Measurements from ENCODE around the gene NCKAP1. TPM values are rescaled to one million over a fixed set of nuclear protein-coding genes. Genes with fewer than 3 reads are reported as not detected.
"Not testable (repeated sequence)": the region's sequence is repeated elsewhere in the genome, so short reads cannot be mapped to it uniquely, and the experiment has no call there.

The NCKAP1 gene
- total RNA-seq, 1 donor from 2014 or later = 3.7 TPM

DNA sequence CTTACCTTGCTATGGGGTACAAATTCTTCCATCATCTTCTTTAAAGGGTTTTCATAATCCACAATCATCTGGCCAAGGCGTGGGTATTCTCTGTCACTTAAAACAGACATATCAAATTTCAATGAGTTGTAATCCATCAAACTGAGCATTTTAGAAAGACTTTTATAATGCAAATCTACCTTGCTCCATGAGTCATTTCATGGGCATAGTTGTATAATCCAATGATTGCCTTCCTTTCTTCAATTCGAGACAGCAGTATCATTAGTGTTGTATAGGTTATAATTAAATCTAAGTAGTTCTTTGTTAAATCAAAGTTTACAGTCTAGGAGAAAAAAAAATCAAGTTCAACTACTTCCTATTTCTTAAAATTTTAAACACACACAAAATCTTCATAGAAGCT lies 36.3 kb downstream of the NCKAP1 start:
- intact Hi-C loops (cut with micrococcal nuclease) = no loop called here

DNA sequence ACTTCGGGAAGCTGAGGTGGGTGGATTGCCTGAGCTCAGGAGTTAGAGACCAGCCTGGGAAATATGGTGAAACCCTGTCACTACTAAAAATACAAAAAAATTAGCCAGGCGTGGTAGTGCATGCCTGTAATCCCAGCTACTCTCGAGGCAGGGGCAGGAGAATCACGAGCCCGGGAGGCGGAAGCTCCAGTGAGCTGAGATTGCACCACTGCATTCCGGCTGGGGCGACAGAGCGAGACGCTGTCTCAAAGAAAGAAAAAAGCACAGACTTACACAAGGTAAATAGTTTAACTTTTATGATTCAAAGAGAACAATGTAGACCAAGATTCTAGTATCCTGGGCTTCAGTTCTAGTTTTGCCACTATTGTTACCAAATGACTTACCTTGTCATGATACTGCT lies 37.4 kb downstream of the NCKAP1 start:
- intact Hi-C loops (cut with micrococcal nuclease) = no loop called here

DNA sequence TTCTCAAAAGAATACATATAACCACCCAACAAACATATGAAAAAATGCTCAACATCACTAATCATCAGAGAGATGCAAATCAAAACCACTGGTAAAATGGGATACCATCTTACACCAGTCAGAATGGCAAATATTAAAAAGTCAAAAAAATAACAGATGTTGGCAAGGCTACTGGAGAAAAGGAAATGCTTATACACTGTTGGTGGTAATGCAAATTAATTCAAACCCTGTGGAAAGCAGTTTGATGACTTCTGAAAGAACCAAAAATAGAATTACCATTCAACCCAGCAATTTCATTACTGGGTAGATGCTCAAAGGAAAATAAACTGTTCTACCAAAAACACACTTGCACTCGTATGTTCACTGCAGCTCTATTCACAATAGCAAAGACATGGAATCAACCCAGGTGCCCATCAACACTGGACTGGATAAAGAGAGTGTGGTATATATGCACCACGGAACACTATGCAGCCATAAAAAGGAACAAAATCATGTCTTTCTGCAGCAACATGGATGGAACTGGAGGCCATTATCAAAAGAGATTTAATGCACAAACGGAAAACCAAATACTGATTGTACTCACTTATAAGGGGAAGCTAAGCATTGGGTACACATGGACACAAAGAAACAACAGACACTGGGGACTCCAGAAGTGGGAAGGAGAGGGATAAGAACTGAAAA lies 38.8 kb downstream of the NCKAP1 start:
- intact Hi-C loops (cut with micrococcal nuclease) = no loop called here

DNA sequence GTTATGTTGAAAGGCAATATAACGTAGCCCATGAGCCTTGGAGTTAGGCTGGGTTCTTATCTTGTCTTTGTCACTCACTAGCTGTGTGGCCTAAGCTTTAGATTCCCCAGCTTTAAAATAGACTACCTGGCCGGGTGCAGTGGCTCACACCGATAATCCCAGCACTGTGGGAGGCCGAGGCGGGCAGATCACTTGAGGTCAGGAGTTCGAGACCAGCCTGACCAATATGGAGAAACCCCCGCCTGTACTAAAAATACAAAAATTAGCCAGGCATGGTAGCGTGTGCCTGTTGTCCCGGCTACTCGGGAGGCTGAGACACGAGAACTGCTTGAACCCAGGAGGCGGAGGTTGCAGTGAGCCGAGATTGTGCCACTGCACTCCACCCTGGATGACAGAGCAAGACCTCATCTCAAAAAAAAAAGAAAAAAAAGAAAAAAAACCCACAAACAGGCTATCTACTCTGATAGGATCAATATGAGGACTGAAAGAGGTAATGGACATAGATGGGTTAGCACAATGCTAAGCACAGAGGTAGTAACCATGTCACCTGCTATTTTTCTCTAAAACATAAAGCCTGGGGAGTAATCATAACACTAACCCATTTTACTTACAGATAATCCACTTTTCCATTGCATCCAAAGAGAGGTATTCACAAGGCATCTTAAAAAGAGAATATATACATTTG lies 43.9 kb downstream of the NCKAP1 start:
- intact Hi-C loops (cut with micrococcal nuclease) = no loop called here

DNA sequence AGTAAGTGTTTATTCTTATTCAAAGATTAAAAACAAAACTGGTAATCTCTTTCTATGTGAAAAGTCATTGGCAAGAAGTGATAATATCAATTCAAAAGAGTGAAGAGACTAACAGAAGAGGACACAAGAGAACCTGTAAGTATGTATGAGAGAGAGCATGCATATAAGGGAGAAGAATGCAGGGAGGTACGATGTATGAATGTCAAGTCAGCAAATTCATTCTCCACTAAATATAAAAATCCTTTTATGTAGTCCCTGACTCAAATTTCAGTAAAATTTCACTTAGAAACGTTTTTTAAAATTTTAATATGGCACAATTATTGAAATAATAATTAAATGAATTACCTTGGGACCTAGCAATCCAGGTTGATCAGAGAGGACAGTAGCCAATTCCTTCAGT lies 55.3 kb downstream of the NCKAP1 start:
- intact Hi-C loops (cut with micrococcal nuclease) = loop anchor here (5.0 kb wide), 1 partner anchor 331 kb away; no protein-coding TSS in a partner anchor

DNA sequence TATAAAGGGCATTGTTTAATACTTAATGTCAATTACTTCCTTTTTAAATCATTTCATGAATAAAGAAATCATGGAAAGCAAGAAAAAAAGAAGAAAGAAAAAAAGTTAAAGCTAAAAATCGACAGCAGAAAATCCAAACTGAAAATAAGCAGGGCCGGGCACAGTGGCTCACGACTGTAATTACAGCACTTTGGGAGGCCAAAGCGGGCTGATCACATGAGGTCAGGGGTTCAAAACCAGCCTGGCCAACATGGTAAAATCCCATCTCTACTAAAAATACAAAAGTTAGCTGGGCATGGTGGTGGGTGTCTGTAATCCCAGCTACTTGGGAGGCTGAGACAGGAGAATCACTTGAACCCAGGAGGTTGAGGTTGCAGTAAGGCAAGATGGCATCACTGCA lies 56.8 kb downstream of the NCKAP1 start:
- intact Hi-C loops (cut with micrococcal nuclease) = loop anchor here (2.0 to 5.0 kb wide), 2 partner anchors 265 to 329 kb away; partner anchors contain the start of gene DNAJC10

DNA sequence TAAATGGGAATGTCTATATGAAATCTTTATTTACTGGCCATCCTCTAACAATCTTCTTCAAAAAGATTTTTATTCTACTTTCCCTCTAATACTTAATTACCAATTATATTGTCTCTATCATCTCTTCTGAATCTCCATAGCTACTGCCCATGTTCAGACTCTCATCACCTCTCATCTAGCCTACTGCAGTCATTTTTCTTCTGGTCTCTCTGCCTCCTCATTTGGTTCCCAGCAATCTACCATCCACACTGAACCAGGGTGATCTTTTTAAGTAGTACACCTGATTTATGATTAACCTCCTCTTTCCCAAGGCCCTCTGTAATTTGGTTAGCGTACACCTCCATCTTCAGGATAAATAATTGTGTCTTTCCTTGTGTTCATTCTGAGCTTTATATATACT lies 57.6 kb downstream of the NCKAP1 start:
- intact Hi-C loops (cut with micrococcal nuclease) = loop anchor here (1.0 to 5.0 kb wide), 7 partner anchors 196 to 794 kb away; partner anchors contain the start of gene DNAJC10

DNA sequence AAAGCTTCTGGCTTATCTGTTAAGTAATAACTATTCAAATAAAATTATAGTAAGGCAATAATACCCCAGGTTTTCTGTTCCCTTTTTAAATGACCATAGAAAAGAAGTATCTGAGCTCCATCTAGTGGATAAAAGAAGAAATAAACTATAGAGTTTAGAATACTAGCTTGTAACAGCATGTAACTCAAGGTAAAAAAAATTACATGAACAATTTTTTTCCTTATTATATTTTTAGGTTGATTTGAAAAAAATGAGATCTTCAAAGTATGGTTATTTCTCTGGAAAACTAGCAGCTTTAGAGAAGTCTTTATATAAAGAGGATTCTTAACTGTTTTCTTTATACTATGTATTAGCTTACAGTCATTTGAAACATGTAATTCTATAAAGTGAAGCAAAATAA lies 58.1 kb downstream of the NCKAP1 start:
- intact Hi-C loops (cut with micrococcal nuclease) = loop anchor here (1.0 to 5.0 kb wide), 7 partner anchors 196 to 794 kb away; partner anchors contain the start of gene DNAJC10

DNA sequence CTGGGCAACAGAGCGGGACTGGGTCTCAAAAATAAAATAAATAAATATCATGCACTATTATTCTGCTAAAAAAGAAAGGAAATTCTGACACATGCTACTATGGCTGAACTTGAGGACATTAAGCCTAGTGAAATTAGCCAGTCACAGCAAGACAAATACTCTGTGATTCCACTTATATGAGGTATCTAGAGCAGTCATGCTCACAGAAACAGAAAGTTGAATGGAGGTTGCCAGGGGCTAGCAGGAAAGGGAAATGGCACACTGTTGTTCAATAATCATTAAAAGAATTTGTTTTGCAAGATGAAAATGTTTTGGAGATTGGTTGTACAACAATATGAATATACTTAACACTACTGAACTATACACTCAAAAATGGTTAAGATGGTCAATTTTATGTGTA lies 60.8 kb downstream of the NCKAP1 start:
- intact Hi-C loops (cut with micrococcal nuclease) = loop anchor here (2.0 kb wide), 1 partner anchor 25 kb away; no protein-coding TSS in a partner anchor

DNA sequence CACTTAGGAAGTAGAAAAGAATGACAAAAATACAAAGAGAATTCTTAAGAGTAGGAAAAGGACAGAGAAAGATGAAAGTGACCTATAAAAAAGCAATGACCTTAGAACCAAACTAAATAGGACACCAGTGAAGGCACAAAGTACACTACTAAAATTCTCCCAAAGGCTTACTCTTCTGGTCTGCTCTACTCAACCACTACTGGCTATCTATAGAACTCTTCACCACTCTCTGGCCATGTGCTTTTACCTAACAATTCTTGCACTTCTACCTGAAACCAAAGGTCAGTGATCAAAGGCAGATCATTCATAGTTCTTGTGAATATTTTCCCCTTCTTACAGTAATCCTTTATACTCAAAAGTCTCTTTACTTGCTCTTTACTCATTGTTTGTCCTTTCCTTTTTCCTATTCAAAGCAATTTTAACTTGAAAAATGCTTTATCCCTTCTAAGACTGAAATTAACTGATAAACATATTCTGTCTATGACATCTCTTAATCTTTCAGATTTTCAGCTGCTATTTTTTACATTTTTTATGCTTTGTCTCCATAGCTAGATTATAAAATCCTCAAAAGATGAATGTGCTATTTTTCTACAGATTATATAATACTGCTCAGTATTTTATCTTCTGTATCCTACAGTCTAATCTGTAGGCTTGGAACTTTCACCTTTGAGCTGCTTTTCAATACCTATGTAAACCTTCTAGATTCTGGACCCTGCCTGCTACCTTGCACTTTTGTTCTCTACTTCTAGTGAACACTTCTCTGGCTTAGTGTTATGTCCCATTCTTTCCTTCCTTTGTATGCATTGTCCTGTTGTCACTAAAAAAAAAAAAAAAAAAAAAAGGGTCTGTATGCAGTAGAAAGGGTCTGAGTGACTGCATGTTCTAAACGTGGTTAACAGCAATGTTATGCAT lies 64.6 kb downstream of the NCKAP1 start:
- intact Hi-C loops (cut with micrococcal nuclease) = no loop called here

DNA sequence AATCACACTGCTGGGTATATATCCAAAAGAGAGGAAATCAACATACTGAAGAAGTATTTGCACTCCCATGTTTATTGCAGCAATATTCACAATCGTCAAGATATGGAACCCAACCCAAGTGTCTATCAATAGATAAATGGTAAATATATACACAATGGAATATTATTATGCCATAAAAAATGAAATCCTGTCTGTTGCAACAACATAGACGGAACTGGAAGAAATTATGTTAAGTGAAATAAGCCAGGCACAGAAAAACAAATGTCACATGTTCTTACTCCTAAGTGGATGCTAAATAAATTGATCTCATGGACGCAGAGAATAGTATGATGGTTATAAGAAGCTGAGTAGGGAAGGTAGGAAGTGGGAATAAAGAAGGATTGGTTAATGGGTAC lies 65.7 kb downstream of the NCKAP1 start:
- intact Hi-C loops (cut with micrococcal nuclease) = no loop called here

DNA sequence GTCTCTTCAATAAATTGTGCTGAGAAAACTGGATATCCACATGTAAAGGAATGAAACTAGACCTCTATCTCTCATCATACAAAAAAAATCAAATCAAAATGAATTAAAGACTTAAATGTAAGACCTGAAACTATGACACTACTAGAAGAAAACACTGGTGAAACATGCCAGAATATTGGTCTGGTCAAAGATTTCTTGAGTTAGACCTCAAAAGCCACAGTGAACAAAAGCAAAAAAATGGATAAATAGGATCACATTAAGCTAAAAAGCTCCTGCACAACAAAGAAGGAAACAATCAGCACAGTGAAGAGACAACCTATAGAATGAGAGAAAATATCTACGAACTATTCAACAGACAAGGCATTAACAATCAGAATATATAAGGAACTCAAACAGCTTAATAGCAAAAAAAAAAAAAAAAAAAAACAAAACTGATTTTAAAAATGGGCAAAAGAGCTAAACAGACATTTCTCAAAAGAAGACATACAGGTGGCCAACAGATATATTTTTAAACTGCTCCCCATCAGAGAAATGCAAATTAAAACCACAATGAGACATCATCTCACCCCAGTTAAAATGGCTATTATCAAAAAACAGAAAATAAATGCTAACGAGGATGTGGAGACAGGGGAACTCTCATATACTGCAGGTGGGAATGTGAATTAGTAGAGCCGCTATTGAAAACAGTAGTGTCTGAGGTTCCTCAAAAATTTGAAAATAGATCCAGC lies 66.3 kb downstream of the NCKAP1 start:
- intact Hi-C loops (cut with micrococcal nuclease) = no loop called here

DNA sequence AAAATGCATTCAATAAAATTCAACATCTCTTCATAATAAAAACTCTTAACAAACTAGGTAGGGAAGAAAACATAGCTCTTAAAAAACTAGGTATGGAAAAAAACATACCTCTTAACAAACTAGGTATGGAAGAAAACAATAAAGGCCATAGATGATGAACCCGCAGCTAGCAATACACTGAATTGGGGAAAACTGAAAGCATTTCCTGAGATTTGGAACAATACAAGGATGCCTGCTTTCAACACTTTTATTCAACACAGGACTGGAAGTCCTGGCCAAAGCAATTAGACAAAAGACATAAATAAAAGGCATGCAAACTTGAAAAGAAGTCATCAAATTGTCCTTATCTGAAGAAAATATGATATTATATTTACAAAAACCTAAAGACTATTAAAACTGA lies 67.8 kb downstream of the NCKAP1 start:
- intact Hi-C loops (cut with micrococcal nuclease) = no loop called here

DNA sequence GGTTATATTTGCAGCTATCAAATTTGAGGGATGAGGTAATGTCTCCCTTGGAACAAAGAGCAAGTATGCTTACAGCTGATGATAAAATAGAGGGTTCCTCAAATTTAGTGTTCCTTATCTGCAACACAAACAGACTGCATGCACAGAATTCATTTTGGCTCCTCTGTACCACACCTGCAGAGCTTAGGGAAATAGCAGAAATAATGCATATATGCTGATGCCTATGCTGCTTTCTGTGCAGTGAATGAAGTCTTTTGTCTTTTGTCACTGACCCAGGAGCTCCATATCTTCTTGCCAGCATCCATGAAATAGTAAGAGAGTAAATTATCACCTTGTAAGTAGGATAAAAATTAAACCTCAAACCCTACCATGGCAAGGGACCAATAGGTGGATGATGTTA lies 69.8 kb downstream of the NCKAP1 start:
- intact Hi-C loops (cut with micrococcal nuclease) = no loop called here

DNA sequence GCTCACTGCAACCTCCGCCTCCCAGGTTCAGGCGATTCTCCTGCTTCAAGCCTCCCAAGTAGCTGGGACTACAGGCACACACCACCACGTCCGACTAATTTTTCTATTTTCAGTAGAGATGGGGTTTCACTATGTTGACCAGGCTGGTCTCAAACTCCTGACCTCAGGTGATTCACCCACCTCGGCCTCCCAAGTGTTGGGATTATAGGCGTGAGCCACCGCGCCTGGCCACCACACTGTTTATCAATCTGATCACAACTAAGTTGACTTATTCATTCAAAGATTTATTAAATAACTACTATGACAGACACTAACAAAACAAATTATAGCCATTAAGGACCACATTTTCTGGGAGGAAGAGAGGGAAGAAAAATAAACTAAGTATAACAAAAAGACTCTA lies 71.9 kb downstream of the NCKAP1 start:
- intact Hi-C loops (cut with micrococcal nuclease) = not testable (repeated sequence)

DNA sequence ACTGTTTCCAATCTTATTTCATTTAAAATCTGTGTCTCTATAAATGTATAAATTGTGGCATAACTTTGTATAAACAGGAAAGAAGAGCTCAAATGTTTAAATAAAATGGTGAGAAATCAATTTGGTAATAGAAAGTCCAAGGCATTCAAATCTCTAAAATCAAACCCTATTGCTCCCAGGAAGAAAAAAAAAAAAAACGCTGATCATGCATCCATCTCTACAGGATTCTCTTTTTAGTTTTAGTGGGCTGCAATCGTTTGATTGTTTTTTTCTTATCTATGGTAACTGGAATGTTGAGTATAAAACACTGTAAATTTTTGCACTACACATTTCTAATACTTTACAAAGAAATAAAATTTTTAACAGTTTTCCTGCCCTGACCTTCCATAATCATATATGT lies 75.6 kb downstream of the NCKAP1 start:
- intact Hi-C loops (cut with micrococcal nuclease) = no loop called here

DNA sequence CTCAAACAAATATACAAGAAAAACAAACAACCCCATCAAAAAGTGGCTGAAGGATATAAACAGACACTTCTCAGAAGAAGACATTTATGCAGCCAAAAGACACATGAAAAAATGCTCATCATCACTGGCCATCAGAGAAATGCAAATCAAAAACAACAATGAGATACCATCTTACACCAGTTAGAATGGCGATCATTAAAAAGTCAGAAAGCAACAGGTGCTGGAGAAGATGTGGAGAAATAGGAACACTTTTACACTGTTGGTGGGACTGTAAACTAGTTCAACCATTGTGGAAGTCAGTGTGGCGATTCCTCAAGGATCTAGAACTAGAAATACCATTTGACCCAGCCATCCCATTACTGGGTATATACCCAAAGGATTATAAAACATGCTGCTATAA lies 77.4 kb downstream of the NCKAP1 start:
- intact Hi-C loops (cut with micrococcal nuclease) = not testable (repeated sequence)

DNA sequence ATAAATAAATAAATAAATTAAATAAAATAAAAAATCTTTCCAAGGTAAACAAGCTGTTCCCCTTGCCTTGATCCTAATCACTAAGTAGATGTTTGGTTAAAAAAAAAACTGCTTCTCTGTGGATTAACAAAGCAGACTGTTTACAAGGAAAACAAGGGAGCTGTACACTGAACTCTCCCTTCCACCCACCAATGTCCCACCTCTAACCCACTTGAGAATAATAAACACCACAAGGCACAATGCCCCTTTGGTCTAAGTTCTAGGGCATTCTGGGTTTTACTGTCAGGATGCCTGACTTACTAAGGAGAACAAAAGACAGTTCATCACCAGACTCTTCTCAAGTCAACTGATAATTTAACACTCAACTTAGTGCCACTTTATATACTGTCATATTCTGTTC lies 83.5 kb downstream of the NCKAP1 start:
- intact Hi-C loops (cut with micrococcal nuclease) = no loop called here

DNA sequence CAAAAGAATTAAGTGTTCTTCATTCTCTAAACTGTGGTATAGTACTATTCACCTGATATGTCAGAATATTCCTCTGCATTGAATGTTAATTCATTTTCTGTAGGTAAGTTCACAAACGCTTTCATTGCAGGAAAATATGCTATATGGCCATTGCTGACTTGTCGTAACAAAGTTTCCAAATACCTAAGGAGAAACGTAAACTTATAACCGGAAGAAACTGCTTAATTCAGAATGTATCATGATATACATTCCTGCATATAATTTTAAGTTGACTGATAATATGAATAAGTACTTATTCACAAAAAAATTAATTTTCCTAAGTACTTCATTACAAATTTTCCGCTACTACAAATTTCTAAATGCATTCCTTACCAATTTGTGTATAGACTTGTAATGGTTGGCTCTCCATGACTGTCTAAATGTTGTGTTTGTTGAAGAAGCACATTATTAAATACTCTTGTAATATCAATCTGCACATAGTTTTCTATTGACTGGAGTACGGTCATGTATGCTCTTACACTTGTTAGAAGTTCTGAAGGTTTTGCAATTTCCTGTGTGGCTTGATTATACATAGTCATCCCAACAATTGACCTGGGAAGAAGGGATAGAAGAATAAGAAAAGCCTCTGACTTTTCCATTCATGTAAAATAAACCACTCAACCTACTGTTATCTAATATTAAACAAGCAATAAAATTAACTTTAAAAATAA lies 85.4 kb downstream of the NCKAP1 start:
- intact Hi-C loops (cut with micrococcal nuclease) = loop anchor here (1.0 to 2.0 kb wide), 2 partner anchors 24 to 85 kb away; partner anchors contain the start of gene NCKAP1

DNA sequence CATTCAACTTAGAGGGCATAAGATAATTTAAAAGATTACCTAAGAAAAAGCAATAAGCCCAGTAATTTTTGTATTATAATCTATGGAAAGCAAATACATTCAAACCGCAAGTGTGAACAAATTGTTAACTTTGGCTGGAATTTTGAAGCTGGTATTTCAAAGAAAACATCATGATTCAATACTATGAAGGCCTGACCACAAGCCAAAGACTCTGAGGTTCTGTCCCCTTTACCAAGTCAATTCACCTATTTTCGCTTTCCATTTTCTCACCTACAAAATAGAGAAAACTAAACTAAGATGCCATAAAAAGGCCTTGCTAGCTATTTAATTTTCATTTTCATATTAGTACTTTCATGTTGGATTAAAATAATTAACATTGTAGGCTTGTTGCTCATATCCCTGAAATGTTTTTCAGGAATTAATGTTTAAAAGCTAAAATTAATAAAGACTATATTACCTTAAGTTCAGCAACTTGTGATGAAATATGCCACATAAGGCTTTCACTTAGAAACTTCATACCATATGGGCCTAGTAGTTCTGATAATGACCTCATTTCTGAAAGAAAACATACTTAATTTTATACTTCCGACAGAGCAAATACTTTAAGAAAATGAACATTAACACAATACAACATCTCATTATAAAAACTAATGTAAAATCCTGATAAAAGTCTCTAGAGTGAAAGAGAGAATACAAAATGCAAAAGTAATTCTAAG lies 86.2 kb downstream of the NCKAP1 start:
- intact Hi-C loops (cut with micrococcal nuclease) = loop anchor here (1.0 to 2.0 kb wide), 2 partner anchors 25 to 86 kb away; partner anchors contain the start of gene NCKAP1

All from T-helper 1 cell treated with Interleukin-12 subunit alpha and Interleukin-12 subunit beta and Interleukin-4 antibody, amounts not matched to agents 30 ng/mL and 1 ng/mL, for 36 hours (primary cell).